MM.1S (cell line): ENCODE results near the gene MRPS27.

Experiments used
- DNase-seq: peaks from one replicate; pipeline ENCODE4 v3.0.0-alpha.2; 2015
- H2AFZ ChIP-seq: fragments of 300-600 bp; sonication (generic); 2 replicates; pipeline ENCODE4 v1.6.0; 2016; ENCODE audit warnings: antibody characterized with exemption, low read length
- H3F3A ChIP-seq: fragments of 300-600 bp; sonication (generic); 2 replicates; pipeline ENCODE4 v1.6.1; 2016; ENCODE audit warnings: mild to moderate bottlenecking, antibody characterized with exemption, low read length, moderate library complexity, mixed read lengths; ENCODE audit not compliant: insufficient read depth
- H3K27ac ChIP-seq: fragments of 300-600 bp; sonication (generic); 2 replicates; pipeline ENCODE4 v1.5.1; 2016; ENCODE audit warnings: mild to moderate bottlenecking, low read length
- H3K27me3 ChIP-seq: fragments of 300-600 bp; sonication (generic); replicated peaks from 2 replicates; pipeline ENCODE4 v1.6.0; 2016; ENCODE audit warnings: low read length; ENCODE audit not compliant: insufficient read depth
- H3K36me3 ChIP-seq: fragments of 300-600 bp; sonication (generic); replicated peaks from 2 replicates; pipeline ENCODE4 v1.6.1; 2016; ENCODE audit warnings: mild to moderate bottlenecking, low read length, mixed read lengths; ENCODE audit not compliant: insufficient read depth
- H3K4me1 ChIP-seq: fragments of 300-600 bp; sonication (generic); 2 replicates; pipeline ENCODE4 v1.6.1; 2016; ENCODE audit warnings: low read length, mixed read lengths
- H3K4me2 ChIP-seq: fragments of 300-600 bp; sonication (generic); 2 replicates; pipeline ENCODE4 v1.6.0; 2016; ENCODE audit warnings: low read depth, low read length
- H3K4me3 ChIP-seq: fragments of 300-600 bp; sonication (generic); 2 replicates; pipeline ENCODE4 v1.5.1; 2016; ENCODE audit warnings: low read length, mixed read lengths
- H3K79me2 ChIP-seq: fragments of 300-600 bp; sonication (generic); 2 replicates; pipeline ENCODE4 v1.6.1; 2016; ENCODE audit warnings: mixed run types, low read length, mixed read lengths
- H3K9ac ChIP-seq: fragments of 300-600 bp; sonication (generic); 2 replicates; pipeline ENCODE4 v1.6.1; 2016; ENCODE audit warnings: low read length, mixed read lengths
- H3K9me2 ChIP-seq: fragments of 300-600 bp; sonication (generic); replicated peaks from 2 replicates; pipeline ENCODE4 v1.6.1; 2016; ENCODE audit warnings: mild to moderate bottlenecking, low read length, mixed read lengths; ENCODE audit not compliant: insufficient read depth
- H3K9me3 ChIP-seq: fragments of 300-600 bp; sonication (generic); replicated peaks from 2 replicates; pipeline ENCODE4 v1.6.1; 2016; ENCODE audit warnings: mild to moderate bottlenecking, low read length, mixed read lengths; ENCODE audit not compliant: insufficient read depth
- H4K20me1 ChIP-seq: fragments of 300-600 bp; sonication (generic); 2 replicates; pipeline ENCODE4 v1.6.1; 2016; ENCODE audit warnings: mild to moderate bottlenecking, low read length, moderate library complexity, mixed read lengths; ENCODE audit not compliant: insufficient read depth
- CTCF ChIP-seq: fragments of 300-600 bp; sonication (generic); IDR thresholded peaks from 2 replicates; pipeline ENCODE4 v1.5.1; 2016; ENCODE audit warnings: antibody characterized with exemption, low read length, mixed read lengths
- EZH2 ChIP-seq: fragments of 300-600 bp; sonication (generic); optimal IDR thresholded peaks from 2 replicates; pipeline ENCODE3; 2017; ENCODE audit warnings: low read depth, mild to moderate bottlenecking, antibody characterized with exemption, low read length, mixed read lengths
- EZH2phosphoT487 ChIP-seq: fragments of 300-600 bp; sonication (generic); IDR thresholded peaks from 2 replicates; pipeline ENCODE4 v1.6.1; 2018; ENCODE audit warnings: antibody characterized with exemption, low read length

The MRPS27 gene

GRCh38 chr5:72221541-72221940 lies 98.5 kb downstream of the MRPS27 start:
- Histone ChIP-seq H3F3A (0 out of 2 replicates have a peak, but pooled peaks cover 7% of the 10 kb centered on the region), H3K9me3 (no peaks in the 10 kb centered on the region), H3K4me2 (no peak overlapping the region), H4K20me1 (no peaks in the 10 kb centered on the region), H3K4me3 (no peak overlapping the region), H3K27me3 (no peaks in the 10 kb centered on the region), H3K9me2 (no peaks in the 10 kb centered on the region), H3K36me3 (peaks cover 15% of the 10 kb centered on the region; the same call in 1 of the 2 replicates), H3K79me2 (no peaks in the 10 kb centered on the region), H2AFZ (no peak overlapping the region), H3K4me1 (peaks cover 8% of the 10 kb centered on the region; the same call in 1 of the 2 replicates), H3K9ac (no peak overlapping the region), H3K27ac (no peak overlapping the region)
- DNase-seq = no peak
- TF ChIP-seq EZH2 (no peak), CTCF (no peak), EZH2phosphoT487 (no peak)

- Histone ChIP-seq H3F3A (0 out of 2 replicates have a peak, but pooled peaks cover 7% of the 10 kb centered on the region), H3K4me1 (peaks cover 8% of the 10 kb centered on the region; the same call in 1 of the 2 replicates), H3K27ac (no peak overlapping the region), H3K4me3 (no peak overlapping the region), H3K36me3 (peaks cover 15% of the 10 kb centered on the region; the same call in 1 of the 2 replicates), H4K20me1 (no peaks in the 10 kb centered on the region), H2AFZ (no peak overlapping the region), H3K79me2 (no peaks in the 10 kb centered on the region), H3K9me2 (no peaks in the 10 kb centered on the region), H3K9me3 (no peaks in the 10 kb centered on the region), H3K4me2 (no peak overlapping the region), H3K27me3 (no peaks in the 10 kb centered on the region), H3K9ac (no peak overlapping the region)
- TF ChIP-seq CTCF = no peak
- no peak for TF ChIP-seq EZH2
- TF ChIP-seq EZH2phosphoT487 = no peak
- DNase-seq = peak; percentile 51
Measured at GRCh38 chr5:72221099-72221498, 98.9 kb downstream of the MRPS27 start.

GRCh38 chr5:72216756-72217155 lies 103.3 kb downstream of the MRPS27 start:
- Histone ChIP-seq H3K9me2 (no peaks in the 10 kb centered on the region), H3K36me3 (peaks cover 10% of the 10 kb centered on the region; the same call in 1 of the 2 replicates), H3K4me2 (no peak overlapping the region), H3F3A (0 out of 2 replicates have a peak, but pooled peaks cover 1% of the 10 kb centered on the region), H3K9me3 (no peaks in the 10 kb centered on the region), H3K4me1 (peaks cover 6% of the 10 kb centered on the region; the same call in 1 of the 2 replicates), H2AFZ (no peak overlapping the region), H3K79me2 (no peaks in the 10 kb centered on the region), H4K20me1 (no peaks in the 10 kb centered on the region), H3K27ac (no peak overlapping the region), H3K4me3 (no peak overlapping the region), H3K27me3 (no peaks in the 10 kb centered on the region), H3K9ac (no peak overlapping the region)
- DNase-seq = no peak
- TF ChIP-seq CTCF = no peak
- no peak for TF ChIP-seq EZH2
- TF ChIP-seq EZH2phosphoT487 = no peak
